Stimulated activated CD8-positive, alpha-beta memory T cell treated with anti-CD3 and anti-CD28 coated beads, Interleukin-2, amount 100 ng/mL, for 48 hours (primary cell): ENCODE measurements around the gene FBXL19.
A peak's percentile ranks its signal among the peaks of the same experiment; 100 is the strongest.

Experiments used
- DNase-seq, 2 donors: peaks; one replicate each; pipeline ENCODE4 v3.0.0-alpha.2; 2020; ENCODE audit warnings: low read depth in 2 of 2

The FBXL19 gene

DNA sequence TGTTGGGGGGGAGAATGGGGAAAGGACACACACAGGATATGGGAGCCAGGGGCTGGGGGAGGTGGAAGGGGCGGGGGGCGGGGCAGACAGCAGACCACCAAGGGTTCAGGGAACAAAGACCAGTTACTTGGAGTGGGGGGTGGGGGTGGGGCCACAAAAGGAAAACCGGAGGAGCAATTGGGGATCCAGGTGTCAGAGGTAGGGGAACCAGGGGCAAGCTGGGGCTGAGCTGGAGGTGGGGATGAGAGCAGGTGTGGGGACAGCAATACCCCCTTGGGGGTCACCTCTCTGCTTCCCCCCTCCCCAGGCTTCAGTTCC is 24.1 kb downstream of the FBXL19 start:
- DNase-seq = no peak

DNA sequence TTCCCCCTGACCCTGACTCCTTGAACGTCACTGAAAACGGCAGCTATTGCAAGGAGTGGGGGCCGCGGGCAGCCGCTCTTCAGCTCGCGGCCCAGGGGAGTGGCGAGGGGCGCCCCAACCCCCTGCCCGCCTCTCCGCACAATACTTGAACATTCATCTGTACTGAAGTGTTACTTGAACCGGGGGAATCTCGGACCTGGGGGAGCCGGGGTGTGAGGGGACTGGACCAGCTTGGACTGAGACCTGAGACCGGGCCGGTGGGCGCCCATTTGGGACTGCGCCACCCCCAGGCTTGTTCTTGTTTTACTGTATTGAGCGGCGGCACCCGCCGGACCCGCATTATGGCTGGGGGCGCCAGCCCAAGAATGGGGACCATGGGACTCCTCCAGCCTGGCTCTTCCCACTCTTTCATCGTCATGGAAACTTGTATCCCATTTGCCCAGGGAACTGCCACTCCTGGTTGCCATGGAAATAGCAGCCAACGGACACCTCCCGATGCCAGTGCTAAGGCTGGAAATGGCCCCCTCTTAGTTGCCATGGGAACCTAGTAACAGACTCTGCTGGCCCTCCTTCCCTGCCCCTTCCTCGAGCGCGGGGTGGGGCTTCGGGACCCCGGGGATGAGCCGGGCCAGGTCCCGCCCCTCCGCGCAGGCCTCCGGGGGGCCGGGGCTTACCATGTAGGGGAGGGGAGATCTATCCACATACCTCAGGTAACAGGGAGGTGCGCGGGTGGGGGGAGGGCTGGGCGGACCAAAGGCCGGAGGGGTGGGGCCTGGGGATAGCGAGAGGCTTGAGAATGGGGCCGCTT is 24.7 kb downstream of the FBXL19 start:
- DNase-seq = no peak

DNA sequence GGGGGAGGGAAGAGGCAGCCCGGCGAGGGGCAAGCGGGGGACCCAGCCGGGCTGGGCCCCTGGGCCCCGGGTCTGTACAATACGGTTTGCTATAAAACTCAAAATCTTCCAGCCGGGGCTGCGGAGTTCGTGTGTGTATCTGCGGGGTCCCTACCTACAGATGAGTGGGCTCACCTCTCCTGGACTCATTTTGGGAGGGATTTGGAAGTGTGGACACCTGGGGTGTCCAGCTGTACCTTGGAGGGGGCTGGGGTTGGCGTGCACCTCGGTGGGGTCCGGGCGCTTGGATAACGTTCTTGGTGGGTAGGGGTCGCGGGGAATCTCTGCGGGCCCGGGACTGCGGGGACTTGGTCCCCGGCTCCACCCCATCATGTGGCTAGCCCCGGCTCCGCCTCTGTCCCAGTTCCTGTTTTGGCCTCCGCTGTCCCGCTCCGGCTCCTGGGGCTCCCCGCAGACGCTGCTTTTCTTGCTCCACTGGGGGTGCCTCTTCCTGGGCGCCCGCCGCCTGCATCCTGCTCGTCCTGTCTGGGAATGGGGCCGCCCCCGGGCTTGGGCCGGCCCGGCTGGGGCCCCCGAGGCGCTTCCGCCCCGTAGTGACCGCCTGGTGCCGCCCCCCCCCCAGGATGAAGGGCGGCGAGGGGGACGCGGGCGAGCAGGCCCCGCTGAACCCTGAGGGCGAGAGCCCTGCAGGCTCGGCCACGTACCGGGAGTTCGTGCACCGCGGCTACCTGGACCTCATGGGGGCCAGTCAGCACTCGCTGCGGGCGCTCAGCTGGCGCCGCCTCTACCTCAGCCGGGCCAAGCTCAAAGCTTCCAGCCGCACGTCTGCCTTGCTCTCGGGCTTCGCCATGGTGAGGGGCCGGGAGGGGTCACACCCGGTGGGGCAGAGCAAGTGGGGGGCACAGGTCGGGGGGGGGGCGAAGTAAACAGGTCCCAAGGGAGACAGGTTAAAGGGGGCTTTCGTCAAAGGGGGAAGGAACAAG is 25.6 kb downstream of the FBXL19 start, which contains the start of gene ORAI3:
Gene ORAI3 (plus strand): TSS at position 402 of the 983 bp plus-strand sequence. CDS start 222 bp downstream, at position 624.
- no peak for DNase-seq

DNA sequence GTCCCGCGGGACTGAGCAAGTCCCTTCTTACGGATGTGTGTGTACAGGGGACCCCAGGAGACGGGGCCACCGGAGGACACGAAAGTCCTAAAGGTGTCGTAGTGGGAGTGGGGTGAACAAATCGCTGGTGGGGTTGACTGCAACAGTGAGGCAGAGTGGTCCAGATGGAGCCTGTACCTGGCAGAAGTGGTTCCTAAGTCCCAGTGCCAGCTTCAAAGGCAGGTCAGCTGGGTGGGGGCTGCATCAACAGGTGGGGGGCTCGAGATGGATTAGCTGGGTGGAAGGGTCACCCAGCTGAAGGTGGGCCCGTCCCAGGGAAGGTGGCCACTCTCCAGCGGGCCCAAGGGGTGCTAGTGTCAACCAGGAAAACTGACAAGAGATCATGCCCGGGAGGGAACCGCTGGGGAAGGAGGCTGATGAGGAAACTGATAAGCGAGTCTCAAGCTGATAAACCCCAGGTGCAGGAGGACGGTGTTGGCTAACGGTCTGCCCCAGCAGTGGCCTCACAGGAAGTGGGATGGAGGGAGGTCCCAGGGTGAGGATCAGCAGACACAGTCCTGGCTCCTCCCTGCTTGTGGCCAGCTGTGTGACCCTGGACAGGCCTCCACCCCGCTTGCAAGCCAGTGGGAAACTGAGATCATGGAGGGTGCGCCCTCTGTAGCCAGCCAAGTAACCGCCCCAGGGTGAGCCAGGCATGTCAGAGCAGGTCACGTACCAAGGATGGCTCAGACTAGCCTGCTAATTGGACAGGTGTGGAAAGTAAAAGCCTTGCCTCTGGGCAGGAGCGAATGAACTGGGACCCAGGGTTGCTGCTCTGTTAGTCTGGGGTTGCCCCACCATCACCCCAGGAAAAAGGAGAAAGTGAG is 26.5 kb downstream of the FBXL19 start:
- DNase-seq = no peak

DNA sequence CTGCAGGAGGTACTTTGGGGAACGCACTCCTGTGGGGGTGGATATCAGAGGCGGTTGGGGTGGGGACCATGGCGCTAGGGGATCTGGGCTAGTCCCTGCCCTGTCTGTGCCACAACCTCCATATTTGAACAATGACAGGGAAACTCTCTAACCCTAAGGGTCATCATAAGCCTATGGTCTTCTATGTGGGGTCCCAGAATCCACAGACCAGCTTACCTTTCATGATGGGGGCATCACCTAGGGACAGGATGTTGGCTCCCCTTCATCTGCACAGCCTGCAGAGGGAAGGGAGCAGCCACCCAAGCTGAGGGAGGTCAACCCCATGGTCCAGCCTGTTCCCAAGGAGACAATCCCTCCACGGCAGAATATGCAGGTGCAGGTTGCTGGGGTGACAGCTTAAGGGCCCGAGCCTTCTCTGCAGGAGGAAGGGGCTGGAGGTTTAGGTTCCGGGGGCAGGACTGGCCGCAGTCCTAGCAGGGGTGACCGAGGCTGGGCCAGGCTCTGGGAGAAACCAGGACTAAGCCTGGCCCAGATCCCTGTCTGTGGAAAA is 27.2 kb downstream of the FBXL19 start:
- no peak for DNase-seq

DNA sequence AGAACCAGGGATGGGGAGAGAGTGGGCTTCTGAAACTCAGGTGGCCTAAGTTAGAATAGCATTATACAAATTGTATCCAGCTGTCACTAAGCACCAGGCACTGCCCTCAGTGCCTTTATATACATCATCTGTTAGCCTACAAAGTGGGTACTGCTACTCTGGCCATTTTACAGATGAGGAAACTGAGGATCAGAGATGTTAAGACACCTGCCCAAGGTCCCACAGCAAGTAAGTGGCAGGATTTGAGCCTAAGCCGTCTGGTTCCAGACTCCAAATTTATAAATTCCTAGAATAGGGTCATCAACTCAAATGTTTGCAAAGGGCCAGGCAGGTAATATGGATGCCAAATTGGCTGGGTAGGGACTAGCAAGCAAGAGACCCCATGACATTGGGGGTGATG is 27.8 kb downstream of the FBXL19 start:
- DNase-seq = no peak

DNA sequence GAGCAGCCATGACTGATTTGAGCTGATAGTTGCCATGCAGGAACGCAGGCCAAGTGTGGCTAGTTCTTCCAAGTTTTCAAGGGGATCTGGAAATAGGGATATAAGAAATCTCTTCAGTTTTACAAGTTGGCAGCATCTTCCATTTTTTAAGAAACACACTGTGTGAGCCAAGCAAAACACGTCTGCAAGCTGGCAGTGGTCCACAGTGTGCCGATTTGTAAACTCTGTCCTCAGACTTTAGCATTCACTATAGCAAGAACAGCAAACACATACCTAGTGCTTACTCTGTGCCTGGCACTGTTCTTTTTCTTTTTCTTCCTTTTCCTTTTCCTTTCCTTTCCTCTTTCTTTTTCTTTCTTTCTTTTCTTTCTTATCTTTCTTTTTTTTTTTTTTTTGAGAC is 28.4 kb downstream of the FBXL19 start:
- no peak for DNase-seq

DNA sequence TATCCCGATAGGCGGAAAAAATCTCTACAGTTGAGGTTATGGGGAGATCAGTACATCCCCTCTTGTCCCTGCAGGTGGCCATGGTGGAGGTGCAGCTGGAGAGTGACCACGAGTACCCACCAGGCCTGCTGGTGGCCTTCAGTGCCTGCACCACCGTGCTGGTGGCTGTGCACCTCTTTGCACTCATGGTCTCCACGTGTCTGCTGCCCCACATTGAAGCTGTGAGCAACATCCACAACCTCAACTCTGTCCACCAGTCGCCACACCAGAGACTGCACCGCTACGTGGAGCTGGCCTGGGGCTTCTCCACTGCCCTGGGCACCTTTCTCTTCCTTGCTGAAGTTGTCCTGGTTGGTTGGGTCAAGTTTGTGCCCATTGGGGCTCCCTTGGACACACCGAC is 29.7 kb downstream of the FBXL19 start:
- DNase-seq = no peak

DNA sequence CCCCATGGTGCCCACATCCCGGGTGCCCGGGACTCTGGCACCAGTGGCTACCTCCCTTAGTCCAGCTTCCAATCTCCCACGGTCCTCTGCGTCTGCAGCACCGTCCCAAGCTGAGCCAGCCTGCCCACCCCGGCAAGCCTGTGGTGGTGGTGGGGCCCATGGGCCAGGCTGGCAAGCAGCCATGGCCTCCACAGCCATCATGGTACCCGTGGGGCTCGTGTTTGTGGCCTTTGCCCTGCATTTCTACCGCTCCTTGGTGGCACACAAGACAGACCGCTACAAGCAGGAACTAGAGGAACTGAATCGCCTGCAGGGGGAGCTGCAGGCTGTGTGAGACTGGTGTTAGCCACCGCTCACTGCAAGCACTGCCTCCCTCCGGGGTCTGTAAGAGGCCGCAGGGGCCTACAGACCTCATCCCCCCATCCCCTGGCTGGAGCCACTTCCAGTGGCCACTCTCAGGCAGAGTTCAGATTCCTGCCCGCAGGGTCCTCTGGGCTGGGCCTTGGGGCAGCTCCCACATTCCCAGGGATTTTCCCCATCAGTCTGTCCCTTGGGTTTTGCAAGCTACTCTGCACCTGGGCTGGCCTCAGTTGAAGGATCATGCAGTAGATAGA is 30.2 kb downstream of the FBXL19 start:
- DNase-seq = peak; percentile 55 to 56

DNA sequence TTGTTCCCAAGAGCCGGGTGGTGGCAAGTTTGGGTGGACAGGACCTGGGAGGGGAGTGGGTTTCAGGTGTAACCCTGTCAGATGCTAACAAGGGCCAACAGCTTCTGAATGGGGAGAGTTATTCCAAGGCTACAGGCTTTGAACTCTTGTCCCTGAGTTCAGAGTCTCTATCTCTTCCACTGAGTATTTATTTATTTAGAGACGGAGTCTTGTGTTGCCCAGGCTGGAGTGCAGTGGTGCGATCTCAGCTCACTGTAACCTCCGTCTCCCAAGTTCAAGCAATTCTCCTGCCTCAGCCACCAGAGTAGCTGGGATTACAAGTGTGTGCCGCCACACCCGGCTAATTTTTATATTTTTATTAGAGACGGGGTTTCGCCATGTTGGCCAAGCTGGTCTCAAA is 31.6 kb downstream of the FBXL19 start:
- no peak for DNase-seq

DNA sequence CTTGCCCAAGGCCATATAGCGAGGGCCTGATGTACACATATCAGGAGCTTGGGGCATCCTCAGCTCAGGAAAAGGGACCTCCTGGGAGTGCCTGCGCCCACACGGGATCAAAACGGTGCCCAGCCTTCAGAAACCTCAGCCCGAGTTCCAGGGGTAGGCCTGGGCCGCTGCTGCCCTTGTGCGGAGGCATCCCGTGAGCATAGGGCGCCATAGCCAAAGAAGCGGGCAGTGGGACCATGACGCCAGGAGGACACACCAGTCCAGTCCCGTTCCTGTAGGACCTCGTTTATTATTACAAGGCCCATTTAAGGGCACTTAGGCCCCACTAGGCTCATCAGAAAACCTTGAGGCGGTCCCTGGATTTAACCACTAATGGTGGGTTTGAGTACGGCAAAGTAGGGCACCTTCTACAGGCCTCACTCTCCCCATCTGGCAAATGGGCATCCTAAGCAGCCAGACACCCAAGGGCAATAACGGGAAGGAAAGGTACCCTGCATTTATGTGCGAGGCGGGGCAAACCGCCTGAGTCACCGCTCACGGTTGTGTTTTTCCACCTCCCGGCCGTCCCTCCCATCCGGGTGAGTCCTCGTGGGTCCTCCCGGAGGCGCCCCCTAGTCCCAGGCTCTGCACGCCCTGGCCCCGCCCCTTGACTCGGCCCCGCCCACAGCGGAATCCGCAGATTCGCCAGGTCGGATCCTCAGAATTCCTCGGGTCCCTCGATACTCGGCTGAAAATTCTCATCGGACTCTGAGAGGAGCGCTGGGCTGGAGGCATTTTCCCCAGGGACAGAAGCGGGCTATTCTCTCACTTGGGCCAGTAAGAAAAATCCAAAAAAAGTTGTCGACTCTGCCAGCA is 33.5 kb downstream of the FBXL19 start:
- DNase-seq = peak; percentile 89 to 91

DNA sequence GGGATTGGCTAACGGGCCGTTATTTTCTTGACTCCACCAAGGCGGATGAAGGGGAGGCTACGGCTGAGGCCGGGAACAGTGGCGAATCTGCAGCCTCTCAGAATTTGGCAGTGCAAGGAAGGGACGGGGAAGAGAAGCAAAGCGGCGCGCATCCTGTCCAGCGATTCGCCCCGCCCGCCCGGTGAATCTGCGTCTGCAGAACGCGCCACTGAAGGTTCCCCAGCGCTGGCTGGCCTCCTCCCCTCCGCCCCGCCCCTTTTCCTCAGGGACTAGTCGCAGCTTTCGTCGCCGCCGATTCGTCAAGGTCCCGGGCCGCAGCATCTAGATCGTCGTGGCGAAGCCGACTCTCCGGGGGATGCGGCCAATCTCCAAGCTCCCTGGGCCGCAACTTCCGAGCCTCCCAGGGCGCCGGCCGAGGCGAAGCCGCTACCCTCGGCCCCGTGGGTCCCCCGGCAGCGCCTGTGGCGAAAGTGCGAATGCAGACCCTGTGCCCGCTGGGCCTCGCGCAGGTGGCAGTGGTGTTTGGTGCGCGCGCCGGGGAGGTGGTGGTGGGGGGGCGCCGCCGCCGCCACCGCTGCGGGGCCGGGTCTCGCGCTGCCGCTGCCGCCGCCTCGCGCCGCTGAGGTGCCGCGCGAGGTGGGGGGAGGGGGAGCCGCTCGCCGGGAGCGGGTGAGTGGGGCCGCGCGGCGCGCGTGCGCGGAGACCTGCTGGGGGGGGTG is 34.2 kb downstream of the FBXL19 start, which contains the start of gene SETD1A:
Gene SETD1A (plus strand): TSS at position 299 of the 719 bp plus-strand sequence. CDS start 978 bp downstream, outside the sequence.
- DNase-seq = peak; percentile 92 to 98

DNA sequence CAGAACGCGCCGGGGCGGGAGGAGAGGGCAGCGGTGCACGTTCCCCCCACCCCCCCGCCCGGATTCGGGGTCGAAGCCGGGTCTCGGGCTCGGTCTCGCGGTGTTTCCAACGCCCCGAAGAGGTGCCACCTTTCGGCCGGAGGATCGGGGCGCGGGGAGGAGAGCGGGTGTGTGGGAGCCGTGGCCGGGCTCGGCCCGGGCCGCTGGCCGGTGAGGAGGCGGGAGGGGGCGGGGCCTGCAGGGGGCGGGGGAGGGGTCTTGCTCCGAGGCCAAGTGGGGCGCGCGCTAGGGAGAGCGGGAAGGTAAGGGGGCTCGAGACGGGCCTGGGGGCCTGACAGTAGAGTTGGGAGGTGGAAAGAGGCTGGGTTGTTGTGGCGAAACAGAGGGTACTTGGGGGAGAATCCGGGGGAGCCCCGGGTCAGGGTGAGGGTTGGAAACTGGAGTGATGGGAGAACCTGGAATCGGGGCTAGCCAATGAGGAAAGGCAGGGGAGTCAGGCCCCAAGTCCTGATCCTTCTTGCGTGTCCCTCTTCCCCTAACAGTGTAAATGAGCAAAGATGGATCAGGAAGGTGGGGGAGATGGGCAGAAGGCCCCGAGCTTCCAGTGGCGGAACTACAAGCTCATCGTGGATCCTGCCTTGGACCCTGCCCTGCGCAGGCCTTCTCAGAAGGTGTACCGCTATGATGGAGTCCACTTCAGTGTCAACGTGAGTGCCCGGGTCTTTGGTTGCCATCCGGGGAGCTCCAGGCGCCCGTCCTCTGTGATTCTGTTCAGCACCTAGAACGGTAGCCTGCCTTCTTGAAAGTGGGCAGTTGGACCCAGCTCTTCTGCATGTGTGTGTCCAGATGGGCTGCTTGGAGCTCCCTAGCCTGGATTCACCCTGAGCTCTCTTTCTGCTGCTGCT is 35.1 kb downstream of the FBXL19 start:
- no peak for DNase-seq

DNA sequence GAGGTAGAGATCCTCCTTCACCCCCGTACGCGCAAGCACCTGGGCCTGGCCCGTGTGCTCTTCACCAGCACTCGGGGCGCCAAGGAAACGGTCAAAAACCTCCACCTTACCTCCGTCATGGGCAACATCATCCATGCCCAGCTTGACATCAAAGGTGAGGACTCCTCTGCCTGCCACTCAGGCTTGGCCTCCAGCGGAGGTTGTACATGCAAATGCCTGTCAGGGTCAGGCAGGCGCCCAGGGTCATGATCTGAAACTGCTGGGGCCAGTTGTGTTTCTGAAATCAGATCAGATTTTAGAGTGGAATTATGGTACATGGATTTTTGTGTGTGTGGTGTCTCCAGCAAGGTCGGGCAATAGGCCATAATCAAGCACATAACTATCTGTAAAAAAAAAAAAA is 38.0 kb downstream of the FBXL19 start:
- no peak for DNase-seq

DNA sequence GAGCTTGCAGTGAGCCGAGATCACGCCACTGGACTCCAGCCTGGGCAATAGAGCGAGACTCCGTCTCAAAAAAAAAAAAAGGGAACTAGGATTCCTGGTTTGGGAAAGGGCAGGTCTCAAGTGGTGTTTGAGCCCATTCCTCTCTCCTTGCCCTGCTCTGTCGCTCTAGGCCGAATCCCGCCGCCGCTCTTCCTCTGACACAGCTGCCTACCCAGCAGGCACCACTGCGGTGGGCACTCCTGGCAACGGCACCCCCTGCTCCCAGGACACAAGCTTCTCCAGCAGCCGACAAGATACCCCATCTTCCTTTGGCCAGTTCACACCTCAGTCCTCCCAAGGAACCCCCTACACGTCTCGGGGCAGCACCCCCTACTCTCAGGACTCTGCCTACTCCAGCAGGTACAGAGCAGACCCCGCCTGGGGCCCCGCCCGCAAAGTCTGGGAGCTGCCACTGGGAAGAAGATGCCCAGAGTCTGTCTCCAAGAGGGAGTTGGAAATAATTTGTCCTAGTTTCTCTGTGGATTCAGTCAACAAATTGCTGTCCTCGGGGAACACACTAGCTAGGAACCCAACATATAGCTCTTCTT is 40.6 kb downstream of the FBXL19 start:
- no peak for DNase-seq

DNA sequence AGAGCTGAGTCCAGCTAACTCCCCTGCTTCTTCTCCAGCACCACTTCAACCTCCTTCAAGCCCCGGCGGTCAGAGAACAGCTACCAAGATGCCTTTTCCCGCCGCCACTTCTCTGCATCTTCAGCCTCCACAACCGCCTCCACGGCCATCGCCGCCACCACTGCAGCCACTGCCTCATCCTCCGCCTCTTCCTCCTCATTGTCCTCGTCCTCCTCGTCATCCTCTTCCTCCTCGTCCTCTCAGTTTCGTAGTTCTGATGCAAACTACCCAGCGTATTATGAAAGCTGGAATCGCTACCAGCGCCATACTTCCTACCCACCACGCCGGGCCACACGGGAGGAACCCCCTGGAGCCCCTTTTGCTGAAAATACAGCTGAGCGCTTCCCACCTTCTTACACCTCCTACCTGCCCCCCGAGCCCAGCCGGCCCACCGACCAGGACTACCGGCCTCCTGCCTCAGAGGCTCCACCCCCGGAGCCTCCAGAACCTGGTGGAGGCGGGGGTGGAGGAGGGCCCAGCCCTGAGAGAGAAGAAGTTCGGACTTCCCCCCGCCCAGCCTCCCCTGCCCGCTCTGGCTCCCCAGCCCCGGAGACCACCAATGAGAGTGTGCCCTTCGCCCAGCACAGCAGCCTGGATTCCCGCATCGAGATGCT is 41.3 kb downstream of the FBXL19 start:
- DNase-seq = no peak

DNA sequence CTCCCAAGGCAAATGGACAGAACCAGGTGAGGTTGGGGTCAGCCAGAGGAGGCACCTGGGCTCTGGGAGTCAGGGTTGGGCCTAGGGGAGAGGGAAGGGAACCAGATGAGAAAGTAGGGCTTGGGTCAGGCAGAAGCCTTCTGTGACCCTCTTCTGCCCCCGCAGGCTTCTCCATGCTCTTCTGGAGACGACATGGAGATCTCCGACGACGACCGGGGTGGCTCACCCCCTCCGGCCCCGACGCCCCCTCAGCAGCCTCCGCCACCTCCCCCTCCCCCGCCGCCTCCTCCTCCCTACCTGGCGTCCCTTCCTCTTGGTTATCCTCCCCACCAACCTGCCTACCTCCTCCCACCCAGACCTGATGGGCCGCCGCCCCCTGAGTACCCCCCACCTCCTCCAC is 42.1 kb downstream of the FBXL19 start:
- no peak for DNase-seq
